ENCODE measurements around the gene AP1S3.

Gene AP1S3

DNA sequence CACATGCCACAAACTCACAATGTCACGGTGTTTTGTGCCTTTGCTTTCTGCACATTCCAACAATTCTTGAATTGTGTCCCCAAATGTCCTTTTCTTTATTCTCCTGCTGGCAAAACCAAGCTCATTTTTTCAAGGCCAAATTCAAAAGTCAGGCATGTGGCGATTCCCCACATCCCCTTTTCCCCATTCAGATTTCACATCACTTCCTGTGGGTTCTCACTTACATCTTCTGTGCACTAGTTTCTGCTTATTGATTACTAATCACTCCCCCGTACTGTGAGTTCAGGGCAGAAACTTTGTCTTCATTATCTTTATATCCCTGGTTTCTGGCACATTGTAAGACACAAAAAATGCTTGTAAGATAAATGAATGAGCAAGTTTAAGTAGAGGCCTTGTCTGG is 69.2 kb downstream of the AP1S3 start:
- no peak for ATAC-seq
- TF ChIP-seq PATZ1 (CRISPR knock-in tag; IDR thresholded peaks at IDR 0.05; ENCODE audit: borderline replicate concordance) (no peak), CSRNP3 (CRISPR knock-in tag; IDR thresholded peaks at IDR 0.05) (no peak), ESRRG (CRISPR knock-in tag; IDR thresholded peaks at IDR 0.05) (no peak)

DNA sequence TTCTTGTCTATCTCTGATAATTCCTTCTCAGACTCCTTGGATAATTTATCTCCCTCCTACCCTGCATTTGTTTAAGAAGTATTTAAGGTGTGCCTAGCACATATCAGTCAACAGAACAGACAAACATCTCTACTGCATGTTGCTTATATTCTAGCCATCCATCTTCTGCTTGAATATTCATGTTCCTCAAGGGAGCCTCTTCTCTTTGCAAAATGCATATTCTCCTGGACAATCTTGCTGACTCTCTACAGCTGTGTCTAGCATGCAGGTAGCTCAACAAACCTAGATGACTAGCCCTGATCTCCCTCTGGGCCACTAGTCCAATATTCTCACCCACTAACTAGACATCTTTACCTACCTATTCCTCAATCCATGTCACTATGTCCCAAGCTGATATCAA is 70.0 kb downstream of the AP1S3 start:
- ATAC-seq, result no peak
- TF ChIP-seq ARNTL (CRISPR knock-in tag; IDR thresholded peaks at IDR 0.05; ENCODE audit: borderline replicate concordance, low read depth), result no peak
- no peak for TF ChIP-seq PPARA (CRISPR knock-in tag; IDR thresholded peaks at IDR 0.05; ENCODE audit: borderline replicate concordance)
- no peak for TF ChIP-seq PATZ1 (CRISPR knock-in tag; IDR thresholded peaks at IDR 0.05; ENCODE audit: borderline replicate concordance)
- no peak for TF ChIP-seq ESRRG (CRISPR knock-in tag; IDR thresholded peaks at IDR 0.05)
- TF ChIP-seq SNAI2 (CRISPR knock-in tag; IDR thresholded peaks at IDR 0.05), result no peak
- TF ChIP-seq OSR1 (CRISPR knock-in tag; IDR thresholded peaks at IDR 0.05), result no peak
- no peak for TF ChIP-seq ZFP30 (CRISPR knock-in tag; IDR thresholded peaks at IDR 0.05)
- TF ChIP-seq ZNF565 (CRISPR knock-in tag; conservative IDR thresholded peaks at IDR 0.05; ENCODE audit: low read depth), result no peak
- TF ChIP-seq ZNF70 (CRISPR knock-in tag; IDR thresholded peaks at IDR 0.05), result no peak
- TF ChIP-seq ZFP3 (CRISPR knock-in tag; IDR thresholded peaks at IDR 0.05), result no peak
- no peak for TF ChIP-seq BACH2 (CRISPR knock-in tag; IDR thresholded peaks at IDR 0.05; ENCODE audit: borderline replicate concordance)
- no peak for TF ChIP-seq CREB5 (CRISPR knock-in tag; IDR thresholded peaks at IDR 0.05; ENCODE audit: low read depth)
- no peak for TF ChIP-seq RARB (CRISPR knock-in tag; IDR thresholded peaks at IDR 0.05)
- TF ChIP-seq, protein P1, sequence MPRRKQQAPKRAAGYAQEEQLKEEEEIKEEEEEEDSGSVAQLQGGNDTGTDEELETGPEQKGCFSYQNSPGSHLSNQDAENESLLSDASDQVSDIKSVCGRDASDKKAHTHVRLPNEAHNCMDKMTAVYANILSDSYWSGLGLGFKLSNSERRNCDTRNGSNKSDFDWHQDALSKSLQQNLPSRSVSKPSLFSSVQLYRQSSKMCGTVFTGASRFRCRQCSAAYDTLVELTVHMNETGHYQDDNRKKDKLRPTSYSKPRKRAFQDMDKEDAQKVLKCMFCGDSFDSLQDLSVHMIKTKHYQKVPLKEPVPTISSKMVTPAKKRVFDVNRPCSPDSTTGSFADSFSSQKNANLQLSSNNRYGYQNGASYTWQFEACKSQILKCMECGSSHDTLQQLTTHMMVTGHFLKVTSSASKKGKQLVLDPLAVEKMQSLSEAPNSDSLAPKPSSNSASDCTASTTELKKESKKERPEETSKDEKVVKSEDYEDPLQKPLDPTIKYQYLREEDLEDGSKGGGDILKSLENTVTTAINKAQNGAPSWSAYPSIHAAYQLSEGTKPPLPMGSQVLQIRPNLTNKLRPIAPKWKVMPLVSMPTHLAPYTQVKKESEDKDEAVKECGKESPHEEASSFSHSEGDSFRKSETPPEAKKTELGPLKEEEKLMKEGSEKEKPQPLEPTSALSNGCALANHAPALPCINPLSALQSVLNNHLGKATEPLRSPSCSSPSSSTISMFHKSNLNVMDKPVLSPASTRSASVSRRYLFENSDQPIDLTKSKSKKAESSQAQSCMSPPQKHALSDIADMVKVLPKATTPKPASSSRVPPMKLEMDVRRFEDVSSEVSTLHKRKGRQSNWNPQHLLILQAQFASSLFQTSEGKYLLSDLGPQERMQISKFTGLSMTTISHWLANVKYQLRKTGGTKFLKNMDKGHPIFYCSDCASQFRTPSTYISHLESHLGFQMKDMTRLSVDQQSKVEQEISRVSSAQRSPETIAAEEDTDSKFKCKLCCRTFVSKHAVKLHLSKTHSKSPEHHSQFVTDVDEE (CRISPR knock-in tag; IDR thresholded peaks at IDR 0.05), result no peak
- TF ChIP-seq, protein P2, sequence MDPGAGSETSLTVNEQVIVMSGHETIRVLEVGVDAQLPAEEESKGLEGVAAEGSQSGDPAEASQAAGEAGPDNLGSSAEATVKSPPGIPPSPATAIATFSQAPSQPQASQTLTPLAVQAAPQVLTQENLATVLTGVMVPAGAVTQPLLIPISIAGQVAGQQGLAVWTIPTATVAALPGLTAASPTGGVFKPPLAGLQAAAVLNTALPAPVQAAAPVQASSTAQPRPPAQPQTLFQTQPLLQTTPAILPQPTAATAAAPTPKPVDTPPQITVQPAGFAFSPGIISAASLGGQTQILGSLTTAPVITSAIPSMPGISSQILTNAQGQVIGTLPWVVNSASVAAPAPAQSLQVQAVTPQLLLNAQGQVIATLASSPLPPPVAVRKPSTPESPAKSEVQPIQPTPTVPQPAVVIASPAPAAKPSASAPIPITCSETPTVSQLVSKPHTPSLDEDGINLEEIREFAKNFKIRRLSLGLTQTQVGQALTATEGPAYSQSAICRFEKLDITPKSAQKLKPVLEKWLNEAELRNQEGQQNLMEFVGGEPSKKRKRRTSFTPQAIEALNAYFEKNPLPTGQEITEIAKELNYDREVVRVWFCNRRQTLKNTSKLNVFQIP (CRISPR knock-in tag; IDR thresholded peaks at IDR 0.05; ENCODE audit: borderline replicate concordance, low read depth), result no peak

- no peak for ATAC-seq
- TF ChIP-seq GLIS3 (CRISPR knock-in tag; IDR thresholded peaks at IDR 0.05) (no peak), ZC3H10 (CRISPR knock-in tag; IDR thresholded peaks at IDR 0.05) (no peak), CSRNP3 (CRISPR knock-in tag; IDR thresholded peaks at IDR 0.05) (no peak), SNAI2 (CRISPR knock-in tag; IDR thresholded peaks at IDR 0.05) (no peak), PPARA (CRISPR knock-in tag; IDR thresholded peaks at IDR 0.05; ENCODE audit: borderline replicate concordance) (no peak), ESRRG (CRISPR knock-in tag; IDR thresholded peaks at IDR 0.05) (no peak), RARB (CRISPR knock-in tag; IDR thresholded peaks at IDR 0.05) (no peak), CREB5 (CRISPR knock-in tag; IDR thresholded peaks at IDR 0.05; ENCODE audit: low read depth) (no peak), ISL1 (CRISPR knock-in tag; IDR thresholded peaks at IDR 0.05) (no peak)
- TF ChIP-seq, protein P1 (CRISPR knock-in tag; IDR thresholded peaks at IDR 0.05), result no peak
Measured at GRCh38 chr2:223765221-223765785, 72.1 kb downstream of the AP1S3 start.

Data from SK-N-SH treated with all-trans-retinoic acid at 6 μM for 48 hours (cell line).